Kidney (tissue), 14 donors: Measurements from ENCODE around the gene INPP5E. TPM values are rescaled to one million over a fixed set of nuclear protein-coding genes. Genes with fewer than 3 reads are reported as not detected.

Source experiments
- DNase-seq, 5 donors: peaks; one replicate each; pipeline ENCODE4 v3.0.0-alpha.2; 2013 to 2020
- FAIRE-seq: peaks from 2 replicates; lab custom pipeline; 2012; peaks lifted over from hg19 to GRCh38; lab: Jason Lieb, UNC
- H3K27ac ChIP-seq, 2 donors: one replicate each; pipeline ENCODE4 v1.7.0; 2013; ENCODE audit warnings: low read depth in 2 of 2, low read length in 2 of 2, inconsistent platforms in 1 of 2
- H3K27me3 ChIP-seq: one replicate; pipeline ENCODE4 v1.7.1; 2013; ENCODE audit warnings: low read length, inconsistent platforms; ENCODE audit not compliant: control insufficient read depth, insufficient read depth
- H3K36me3 ChIP-seq, 3 donors: one replicate each; pipeline versions ENCODE4 v1.7.0 to v1.7.1; 2013; ENCODE audit warnings: low read length in 3 of 3, control low read depth in 1 of 3, inconsistent platforms in 1 of 3; ENCODE audit not compliant: insufficient read depth in 3 of 3, control insufficient read depth in 2 of 3
- H3K4me1 ChIP-seq, 3 donors: one replicate each; pipeline versions ENCODE4 v1.7.0 to v1.7.1; 2013; ENCODE audit warnings: low read length in 3 of 3, inconsistent platforms in 1 of 3, low read depth in 1 of 3; ENCODE audit not compliant: control insufficient read depth in 2 of 3, insufficient read depth in 2 of 3
- H3K4me3 ChIP-seq, 3 donors: one replicate each; pipeline versions ENCODE4 v1.7.0 to v1.8.1; 2013; ENCODE audit warnings: low read length in 3 of 3, control low read depth in 1 of 3, inconsistent platforms in 1 of 3
- H3K9ac ChIP-seq, 3 donors: one replicate each; pipeline versions ENCODE4 v1.7.0 to v1.7.1; 2013; ENCODE audit warnings: low read length in 3 of 3, control low read depth in 1 of 3, inconsistent platforms in 1 of 3
- H3K9me3 ChIP-seq, 3 donors: one replicate each; pipeline versions ENCODE4 v1.7.0 to v1.7.1; 2013; ENCODE audit warnings: low read length in 3 of 3, control low read depth in 1 of 3, inconsistent platforms in 1 of 3; ENCODE audit not compliant: control insufficient read depth in 2 of 3, insufficient read depth in 1 of 3
- intact Hi-C: fragments of 100-400 bp; cut with DNase I; formaldehyde crosslinking; loops from one replicate; pipeline ENCODE4 v1.11.1; 2022
- polyA plus RNA-seq: library from polyadenylated mRNA; stranded (reverse); fragments of 350-450 nt; fragmentation: Illumina TruSeq; extraction: RNeasy Lipid Tissue Mini Kit (QIAGEN cat#74804); gene quantifications from one replicate; pipeline ENCODE4 v1.2.3, GENCODE V29; 2014; ENCODE audit warnings: low read depth, low replicate concordance; ENCODE audit not compliant: insufficient read depth
- total RNA-seq: library from RNA; stranded (reverse); fragmentation: NEBNext Ultra II Directional; extraction: Animal tissue kit (Norgen Biotek cat#: 25700); gene quantifications from one replicate; pipeline ENCODE4 v1.2.1, GENCODE V29; 2021
- TF ChIP-seq, protein P1 (sequence below): IDR thresholded peaks from 3 replicates; pipeline ENCODE4 v1.5.1; 2012; ENCODE audit warnings: mild to moderate bottlenecking, moderate library complexity, borderline replicate concordance; ENCODE audit not compliant: insufficient read depth; ENCODE audit errors: extremely low read depth
- donor health status: control.
- donor health status: control.
- donor health status: control.
- donor health status: control.
- donor health status: control.
- donor health status: DM: yes; HTN: yes; CAD: no.
- donor health status: Normal renal cell carcinoma (clear cell type).

Gene INPP5E
- total and polyA plus RNA-seq, 2 donors from 2014 or later: 6.9 to 14.0 TPM

DNA sequence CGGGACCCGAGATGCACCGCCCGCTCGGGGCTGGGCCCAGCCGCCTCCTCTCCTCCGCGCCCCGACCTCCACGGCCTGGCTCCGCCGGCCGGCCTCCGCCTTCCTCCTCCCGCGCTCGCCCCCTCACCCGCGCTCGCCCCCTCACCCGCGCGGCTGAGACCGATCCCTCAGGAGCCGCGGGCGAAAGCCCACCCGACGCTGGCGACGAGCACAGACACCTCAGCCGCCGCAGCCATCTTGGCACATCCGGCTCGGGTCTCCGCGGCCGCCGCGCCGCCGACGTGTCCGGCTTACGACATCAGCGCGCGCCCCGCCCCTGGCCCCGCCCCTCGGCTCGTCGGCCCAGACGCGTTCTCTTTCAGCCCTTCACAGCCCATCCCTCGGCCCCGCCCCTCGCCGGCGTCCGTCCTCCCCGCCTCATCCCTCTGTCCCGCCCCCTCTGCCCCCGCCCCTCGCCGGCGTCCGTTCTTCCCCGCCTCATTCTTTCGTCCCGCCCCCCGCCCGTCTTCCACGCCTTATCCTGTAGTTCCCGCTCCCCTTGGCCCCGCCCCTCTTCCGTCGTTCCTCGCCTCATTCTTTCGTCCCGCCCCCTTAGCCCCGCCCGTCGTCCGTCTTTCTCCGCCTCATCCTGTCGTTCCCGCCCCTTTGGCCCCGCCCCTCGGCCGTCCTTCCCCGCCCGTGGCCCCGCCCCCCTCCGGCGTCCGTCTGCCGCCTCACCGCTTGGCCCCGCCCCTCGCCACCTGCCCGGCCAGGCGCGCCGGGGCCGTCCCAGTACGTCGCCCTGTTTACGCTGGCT, 43.3 kb upstream of the INPP5E start, which contains the start of gene SEC16A:
TSS of gene SEC16A (minus strand) at position 248 of the 796 bp plus-strand sequence. CDS start 5,425 bp downstream, outside the sequence.
- H3K9ac ChIP-seq: peak within 1 kb of the TSS; percentile 58 to 88 (median 77)
- peaks cover 0 to 23% (median 17%) of the 10 kb centered on the region in 3 donors for H3K4me1 ChIP-seq
- H3K27ac ChIP-seq: peak within 1 kb of the TSS; percentile 100
- peak within 1 kb of the TSS; percentile 71 to 88 (median 76) for H3K4me3 ChIP-seq
- peak; percentile 99 to 100 (median 100) for DNase-seq
- no peaks in the 10 kb centered on the region for H3K36me3 ChIP-seq
- intact Hi-C loops: no loop called here
- H3K27me3 ChIP-seq: no peaks in the 10 kb centered on the region
- TF ChIP-seq, protein P1, sequence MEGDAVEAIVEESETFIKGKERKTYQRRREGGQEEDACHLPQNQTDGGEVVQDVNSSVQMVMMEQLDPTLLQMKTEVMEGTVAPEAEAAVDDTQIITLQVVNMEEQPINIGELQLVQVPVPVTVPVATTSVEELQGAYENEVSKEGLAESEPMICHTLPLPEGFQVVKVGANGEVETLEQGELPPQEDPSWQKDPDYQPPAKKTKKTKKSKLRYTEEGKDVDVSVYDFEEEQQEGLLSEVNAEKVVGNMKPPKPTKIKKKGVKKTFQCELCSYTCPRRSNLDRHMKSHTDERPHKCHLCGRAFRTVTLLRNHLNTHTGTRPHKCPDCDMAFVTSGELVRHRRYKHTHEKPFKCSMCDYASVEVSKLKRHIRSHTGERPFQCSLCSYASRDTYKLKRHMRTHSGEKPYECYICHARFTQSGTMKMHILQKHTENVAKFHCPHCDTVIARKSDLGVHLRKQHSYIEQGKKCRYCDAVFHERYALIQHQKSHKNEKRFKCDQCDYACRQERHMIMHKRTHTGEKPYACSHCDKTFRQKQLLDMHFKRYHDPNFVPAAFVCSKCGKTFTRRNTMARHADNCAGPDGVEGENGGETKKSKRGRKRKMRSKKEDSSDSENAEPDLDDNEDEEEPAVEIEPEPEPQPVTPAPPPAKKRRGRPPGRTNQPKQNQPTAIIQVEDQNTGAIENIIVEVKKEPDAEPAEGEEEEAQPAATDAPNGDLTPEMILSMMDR: no peak
- no peaks in the 10 kb centered on the region for H3K9me3 ChIP-seq
- FAIRE-seq: no peak

DNA sequence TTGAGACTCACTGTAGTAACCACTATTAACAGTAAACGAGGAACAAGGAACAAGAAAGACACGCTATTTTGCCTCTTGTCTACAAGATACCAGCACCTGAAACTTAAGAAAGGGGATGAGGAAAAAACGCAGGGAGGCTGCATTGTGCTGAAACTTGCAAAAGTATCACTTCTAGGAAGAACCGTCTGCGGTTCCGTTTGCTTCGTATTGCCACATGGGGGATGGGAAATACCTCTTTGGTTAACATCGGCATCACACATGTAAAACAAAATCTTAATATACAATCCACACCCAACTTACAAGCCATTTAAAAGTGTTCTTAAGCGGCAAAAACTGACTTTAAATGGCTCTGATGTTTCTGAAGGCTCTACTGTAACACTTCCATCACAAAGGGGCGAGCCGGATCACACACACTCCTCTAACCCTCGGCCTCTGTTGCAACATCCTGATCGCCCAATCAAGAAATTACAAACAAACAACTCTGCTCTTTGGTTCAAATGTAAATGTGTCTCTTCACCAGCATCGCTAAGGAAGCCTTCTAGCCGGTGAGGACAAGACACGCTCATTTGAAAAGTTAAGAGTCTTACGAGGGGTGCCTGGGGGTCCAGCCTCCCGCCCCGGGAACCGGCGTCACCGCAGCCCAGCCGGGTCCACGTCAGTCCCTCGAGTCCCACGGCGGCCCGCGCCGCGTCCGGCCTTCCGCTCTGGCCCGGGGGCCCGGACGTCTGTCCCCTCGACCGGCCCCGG, 42.6 kb upstream of the INPP5E start:
- Histone ChIP-seq H3K4me3 (peak overlapping the region; percentile 40 to 88 (median 70)), H3K9ac (peak overlapping the region; percentile 19 to 71 (median 56)), H3K27me3 (no peaks in the 10 kb centered on the region), H3K4me1 (peaks cover 0 to 23% (median 17%) of the 10 kb centered on the region in 3 donors), H3K36me3 (peaks cover 0 to 6% (median 3%) of the 10 kb centered on the region in 3 donors), H3K27ac (peak overlapping the region; percentile 96 to 97), H3K9me3 (no peaks in the 10 kb centered on the region)
- DNase-seq: peak in 2 of 5 donors; percentile 45 to 52
- TF ChIP-seq, protein P1: no peak
- intact Hi-C loops: no loop called here
- FAIRE-seq: no peak

DNA sequence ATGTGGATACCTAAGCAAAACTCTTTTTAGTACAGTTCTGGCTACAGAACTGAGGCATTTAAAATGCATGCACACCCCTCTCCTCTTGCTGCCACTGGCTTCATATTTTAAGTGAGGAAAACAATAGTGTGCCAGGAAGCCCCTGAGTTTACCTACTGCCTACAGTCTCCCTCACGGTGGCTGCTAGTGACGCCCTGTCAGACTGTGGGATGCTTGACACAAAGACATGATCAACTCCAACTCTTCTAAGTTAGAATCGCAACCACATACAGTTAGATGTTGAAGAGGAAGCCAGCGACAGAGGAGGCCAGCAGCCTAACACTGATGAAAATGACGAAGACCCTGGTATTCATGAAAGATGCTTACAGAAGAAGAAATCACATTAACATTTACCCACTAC, 41.9 kb upstream of the INPP5E start:
- H3K9ac ChIP-seq: peak overlapping the region in 2 of 3 donors; percentile 19 to 56
- H3K27me3 ChIP-seq: no peaks in the 10 kb centered on the region
- H3K9me3 ChIP-seq: no peaks in the 10 kb centered on the region
- peak overlapping the region; percentile 40 to 88 (median 70) for H3K4me3 ChIP-seq
- no peak for FAIRE-seq
- TF ChIP-seq, protein P1: no peak
- peaks cover 0 to 23% (median 17%) of the 10 kb centered on the region in 3 donors for H3K4me1 ChIP-seq
- intact Hi-C loops: no loop called here
- no peak overlapping the region for H3K27ac ChIP-seq
- H3K36me3 ChIP-seq: peaks cover 0 to 13% (median 9%) of the 10 kb centered on the region in 3 donors
- no peak for DNase-seq
